Astrocyte of the spinal cord (primary cell): ENCODE results near the gene ITPKB.

Source experiments
- DNase-seq: peaks from one replicate; pipeline ENCODE4 v3.0.0; 2011; ENCODE audit warnings: low read depth, low spot score
- H3K4me3 ChIP-seq: 2 replicates; pipeline ENCODE4 v1.5.1; 2011; ENCODE audit warnings: low read depth, mild to moderate bottlenecking, low read length, moderate library complexity
- CTCF ChIP-seq: IDR thresholded peaks from 2 replicates; pipeline ENCODE4 v1.5.1; 2012; ENCODE audit warnings: low read depth, mild to moderate bottlenecking, low read length, inconsistent platforms
- in situ Hi-C: cut with HindIII; loops from 2 replicates; pipeline ENCODE4 v1.10.0; 2017; ENCODE audit warnings: low sequenced_read_pairs

The ITPKB gene

GRCh38 chr1:226598455-226598849 is 140.6 kb downstream of the ITPKB start:
- in situ Hi-C loops = no loop called here
- TF ChIP-seq CTCF = no peak
- no peak for DNase-seq
- H3K4me3 ChIP-seq = no peak overlapping the region

- no peak overlapping the region for H3K4me3 ChIP-seq
- in situ Hi-C loops = no loop called here
- no peak for TF ChIP-seq CTCF
- DNase-seq = no peak
Measured at GRCh38 chr1:226597616-226598454, 141.2 kb downstream of the ITPKB start.

GRCh38 chr1:226596531-226597165 is 142.4 kb downstream of the ITPKB start:
- DNase-seq = no peak
- in situ Hi-C loops = no loop called here
- no peak overlapping the region for H3K4me3 ChIP-seq
- no peak for TF ChIP-seq CTCF

GRCh38 chr1:226593541-226593940 is 145.5 kb downstream of the ITPKB start:
- in situ Hi-C loops = no loop called here
- no peak for DNase-seq
- no peak for TF ChIP-seq CTCF
- no peak overlapping the region for H3K4me3 ChIP-seq

GRCh38 chr1:226590614-226591013 is 148.5 kb downstream of the ITPKB start:
- in situ Hi-C loops = no loop called here
- H3K4me3 ChIP-seq = no peak overlapping the region

GRCh38 chr1:226589008-226589733 is 149.9 kb downstream of the ITPKB start:
- in situ Hi-C loops = no loop called here
- no peak overlapping the region for H3K4me3 ChIP-seq
- no peak for DNase-seq
- TF ChIP-seq CTCF = no peak

More at GRCh38 chr1:226590614-226591013, 148.5 kb downstream of the ITPKB start:
- DNase-seq = no peak
- no peak for TF ChIP-seq CTCF
